Mucosa of gallbladder (tissue), 1 donor: Measurements from ENCODE around the gene S100A8. TPM values are rescaled to one million over a fixed set of nuclear protein-coding genes. Genes with fewer than 3 reads are reported as not detected.
"Not testable (repeated sequence)": the region's sequence is repeated elsewhere in the genome, so short reads cannot be mapped to it uniquely, and the experiment has no call there.

Source experiments
- DNase-seq: peaks from one replicate; pipeline ENCODE4 v3.0.0-alpha.2; 2020; ENCODE audit warnings: low spot score
- total RNA-seq: library from RNA; stranded (reverse); gene quantifications from one replicate; pipeline ENCODE4 v1.2.1, GENCODE V29; 2021
- donor health status: DM: no; HTN: no; CAD: no.

The S100A8 gene
- total RNA-seq, 1 donor from 2014 or later: 7.0 TPM

- DNase-seq: no peak
Measured at GRCh38 chr1:153417136-153417888, 26.4 kb upstream of the S100A8 start.

- no peak for DNase-seq
Measured at GRCh38 chr1:153415850-153416570, 25.1 kb upstream of the S100A8 start, which contains the start of gene S100A7A. TSS of gene S100A7A (plus strand) at chr1:153416520. CDS start at chr1:153418083, 1,563 bp downstream.

- not testable (repeated sequence) for DNase-seq
Measured at GRCh38 chr1:153413961-153414360, 23.1 kb upstream of the S100A8 start.

GRCh38 chr1:153407274-153407673 is 16.4 kb upstream of the S100A8 start:
- DNase-seq: not testable (repeated sequence)

GRCh38 chr1:153405825-153406599 is 15.1 kb upstream of the S100A8 start:
- DNase-seq: not testable (repeated sequence)

GRCh38 chr1:153404768-153405167 is 13.9 kb upstream of the S100A8 start:
- peak; percentile 23 for DNase-seq

GRCh38 chr1:153404086-153404635 is 13.3 kb upstream of the S100A8 start:
- no peak for DNase-seq

- DNase-seq: no peak
Measured at GRCh38 chr1:153403421-153404085, 12.7 kb upstream of the S100A8 start.

- DNase-seq: no peak
Measured at GRCh38 chr1:153402226-153402625, 11.4 kb upstream of the S100A8 start.

- DNase-seq: no peak
Measured at GRCh38 chr1:153401461-153401860, 10.6 kb upstream of the S100A8 start.

- no peak for DNase-seq
Measured at GRCh38 chr1:153400244-153400643, 9.4 kb upstream of the S100A8 start.

GRCh38 chr1:153399401-153400055 is 8.7 kb upstream of the S100A8 start:
- DNase-seq: no peak

- DNase-seq: peak; percentile 7
Measured at GRCh38 chr1:153397924-153398651, 7.2 kb upstream of the S100A8 start.

- peak; percentile 5 for DNase-seq
Measured at GRCh38 chr1:153397051-153397923, 6.4 kb upstream of the S100A8 start.

- peak; percentile 2 for DNase-seq
Measured at GRCh38 chr1:153396461-153396860, 5.6 kb upstream of the S100A8 start.

GRCh38 chr1:153395776-153396175 is 4.9 kb upstream of the S100A8 start:
- no peak for DNase-seq

GRCh38 chr1:153395136-153395685 is 4.3 kb upstream of the S100A8 start:
- DNase-seq: peak; percentile 5

- no peak for DNase-seq
Measured at GRCh38 chr1:153394391-153394790, 3.5 kb upstream of the S100A8 start.

- DNase-seq: no peak
Measured at GRCh38 chr1:153393926-153394325, 3.1 kb upstream of the S100A8 start.
